Suppressor macrophage (primary cell): ENCODE measurements around the gene EVI5.
"Not testable (repeated sequence)": the region's sequence is repeated elsewhere in the genome, so short reads cannot be mapped to it uniquely, and the experiment has no call there.

ENCODE experiments used
- DNase-seq, 4 experiments: peaks; one replicate each; pipeline ENCODE4 v3.0.0-alpha.2; 2020 to 2022

The EVI5 gene

GRCh38 chr1:92567211-92567868 lies 217.6 kb downstream of the EVI5 start:
- DNase-seq: no peak

- peak in 2 of 4 experiments; percentile 34 to 43 for DNase-seq
Observed at GRCh38 chr1:92563457-92564216, 221.3 kb downstream of the EVI5 start.

- no peak for DNase-seq
Observed at GRCh38 chr1:92556350-92556749, 228.6 kb downstream of the EVI5 start.

- DNase-seq: peak in 3 of 4 experiments; percentile 9 to 28 (median 10)
Observed at GRCh38 chr1:92554216-92554615, 230.7 kb downstream of the EVI5 start.

- no peak for DNase-seq
Observed at GRCh38 chr1:92551916-92552315, 233.0 kb downstream of the EVI5 start.

- no peak for DNase-seq
Observed at GRCh38 chr1:92544756-92545165, 240.1 kb downstream of the EVI5 start.

GRCh38 chr1:92543131-92544055 lies 241.5 kb downstream of the EVI5 start:
- DNase-seq: no peak

- no peak for DNase-seq
Observed at GRCh38 chr1:92538413-92539061, 246.4 kb downstream of the EVI5 start.

GRCh38 chr1:92538048-92538412 lies 246.9 kb downstream of the EVI5 start:
- DNase-seq: no peak

GRCh38 chr1:92536980-92537884 lies 247.7 kb downstream of the EVI5 start:
- DNase-seq: peak in 3 of 4 experiments; percentile 12 to 50 (median 13)

GRCh38 chr1:92536211-92536979 lies 248.5 kb downstream of the EVI5 start:
- no peak for DNase-seq

GRCh38 chr1:92532371-92532770 lies 252.5 kb downstream of the EVI5 start:
- not testable (repeated sequence) for DNase-seq

- DNase-seq: not testable (repeated sequence)
Observed at GRCh38 chr1:92531939-92532338, 253.0 kb downstream of the EVI5 start.

GRCh38 chr1:92527670-92528069 lies 257.2 kb downstream of the EVI5 start:
- no peak for DNase-seq

- not testable (repeated sequence) for DNase-seq
Observed at GRCh38 chr1:92524944-92525590, 259.8 kb downstream of the EVI5 start.

GRCh38 chr1:92519043-92519442 lies 265.9 kb downstream of the EVI5 start:
- DNase-seq: no peak

- no peak for DNase-seq
Observed at GRCh38 chr1:92516574-92516973, 268.3 kb downstream of the EVI5 start.

- DNase-seq: no peak
Observed at GRCh38 chr1:92515796-92516201, 269.1 kb downstream of the EVI5 start.

- no peak for DNase-seq
Observed at GRCh38 chr1:92511541-92511940, 273.4 kb downstream of the EVI5 start.

- no peak for DNase-seq
Observed at GRCh38 chr1:92509619-92510018, 275.3 kb downstream of the EVI5 start.
